Ovary (tissue), 9 donors: Measurements from ENCODE around the gene GABBR2. TPM values are rescaled to one million over a fixed set of nuclear protein-coding genes. Genes with fewer than 3 reads are reported as not detected.

Experiments
- DNase-seq, 5 donors: peaks; one replicate each; pipeline ENCODE4 v3.0.0-alpha.2; 2019 to 2020
- H3K27ac ChIP-seq, 2 donors: fragments of 200-600 bp; one replicate each; pipeline versions ENCODE4 v1.5.1 to v1.8.0; 2019 to 2022
- H3K27me3 ChIP-seq: fragments of 200-600 bp; one replicate; pipeline ENCODE4 v1.8.0; 2022
- H3K36me3 ChIP-seq: fragments of 200-600 bp; sonication (generic); one replicate; pipeline ENCODE4 v1.5.1; 2019
- H3K4me1 ChIP-seq: one replicate; pipeline ENCODE4 v1.8.1; 2013; ENCODE audit warnings: mild to moderate bottlenecking, moderate library complexity; ENCODE audit not compliant: insufficient read depth
- H3K4me3 ChIP-seq: fragments of 200-600 bp; sonication (generic); one replicate; pipeline ENCODE4 v1.5.1; 2017
- H3K9me3 ChIP-seq, 2 donors: fragments of 200-600 bp in 1 of 2; sonication (generic) in 1 of 2; one replicate each; pipeline versions ENCODE4 v1.5.1 to v1.8.1; 2013 to 2019; ENCODE audit warnings: mild to moderate bottlenecking in 1 of 2, moderate library complexity in 1 of 2
- CTCF ChIP-seq, 3 donors: fragments of 450-650 bp in 2 of 3; fragments of 200-600 bp in 1 of 3; IDR thresholded peaks; one replicate each; pipeline versions ENCODE4 v1.5.1 to v1.8.0; 2016 to 2022; ENCODE audit warnings: antibody characterized with exemption in 3 of 3, mild to moderate bottlenecking in 1 of 3
- EP300 ChIP-seq: sonication (generic); formaldehyde crosslinking; IDR thresholded peaks from one replicate; pipeline ENCODE4 v1.6.1; 2017; ENCODE audit warnings: antibody characterized with exemption
- POLR2A ChIP-seq: fragments of 450-650 bp; IDR thresholded peaks from one replicate; pipeline ENCODE4 v1.6.1; 2017; ENCODE audit warnings: antibody characterized with exemption, mild to moderate bottlenecking, moderate library complexity
- WGBS, 3 donors: extraction: QIAGEN DNeasy Blood & Tissue Kit in 1 of 3; methylation state at CpG; one replicate each; pipeline versions ENCODE4 v1.1.5 to v1.1.7; 2013 to 2017; 5-methylcytosine and 5-hydroxymethylcytosine counted together
- intact Hi-C, 4 donors: fragments of 100-400 bp; cut with DNase I; formaldehyde crosslinking; loops; one replicate each; pipeline versions ENCODE4 v1.11.0 to v1.15.1; 2022 to 2023
- polyA plus RNA-seq, 2 donors: library from polyadenylated mRNA; stranded (reverse); fragments of 200-250 nt in 1 of 2; fragments of 350-450 nt in 1 of 2; fragmentation: Illumina TruSeq in 1 of 2; extraction: RNeasy Lipid Tissue Mini Kit (QIAGEN cat#74804) in 1 of 2; gene quantifications; one replicate each; pipeline ENCODE4 v1.2.3, GENCODE V29; 2013 to 2014
- total RNA-seq, 7 donors: library from RNA; depleted of rRNA in 2 of 7; stranded (reverse); fragments of >200 nt in 2 of 7; fragmentation: NEBNext Ultra II Directional in 3 of 7; extraction: Animal tissue kit (Norgen Biotek cat#: 25700) in 3 of 7; gene quantifications; one replicate each; pipeline versions ENCODE4 v1.1.0 to v1.2.4, GENCODE V29; 2016 to 2023
- donor health status: DM: no; HTN: no; CAD: no; lungs with moderate emphysema.
- donor health status: DM: no; HTN: no; CAD: no.
- donor health status: Bipolar disorder and iron deficiency.
- donor health status: DM: yes; HTN: yes; CAD: no.
- donor health status: DM: no; HTN: no; CAD: no.
- donor health status: DM: yes; HTN: yes; CAD: no.

GABBR2 gene
- total and polyA plus RNA-seq, 9 donors, result 0.05 to 0.30 (median 0.22) TPM; not detected in 6

DNA sequence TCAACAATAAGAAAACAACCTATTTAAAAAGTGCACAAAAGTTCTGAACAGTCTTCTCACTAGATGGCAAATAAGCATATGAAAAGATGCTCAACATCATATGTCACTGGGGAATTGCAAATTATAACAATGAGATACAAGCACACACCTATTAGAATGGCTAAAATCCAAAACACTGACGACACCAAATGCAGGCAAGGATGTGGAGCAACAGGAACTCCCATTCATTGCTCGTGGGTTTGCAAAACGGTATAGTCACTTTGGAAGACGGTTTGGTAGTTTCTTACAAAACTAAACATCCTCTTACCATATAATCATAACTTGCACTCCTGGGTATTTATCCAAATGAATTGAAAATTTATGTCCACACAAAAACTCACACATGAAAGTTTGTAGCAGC lies 352.4 kb downstream of the GABBR2 start:
- Histone ChIP-seq H3K4me1 (no peaks in the 10 kb centered on the region), H3K27me3 (no peaks in the 10 kb centered on the region), H3K4me3 (no peak overlapping the region), H3K36me3 (no peaks in the 10 kb centered on the region), H3K9me3 (no peaks in the 10 kb centered on the region), H3K27ac (no peak overlapping the region)
- WGBS, 3 donors, result 83 to 90% (median 89%) methylated on average over 4 of the region's 4 CpGs
- intact Hi-C loops, result no loop called here
- TF ChIP-seq EP300 (no peak), CTCF (IDR thresholded peaks at IDR 0.05) (no peak), POLR2A (no peak)
- DNase-seq, result no peak

- TF ChIP-seq CTCF (IDR thresholded peaks at IDR 0.05), result no peak
- no peak for TF ChIP-seq EP300
- TF ChIP-seq POLR2A, result no peak
- no peak overlapping the region for H3K4me3 ChIP-seq
- 0 to 45% (median 0%) methylated on average over 1 of the region's 1 CpG for WGBS, 3 donors
- no peak overlapping the region for H3K27ac ChIP-seq
- intact Hi-C loops, result no loop called here
- no peaks in the 10 kb centered on the region for H3K4me1 ChIP-seq
- H3K27me3 ChIP-seq, result no peaks in the 10 kb centered on the region
- no peak for DNase-seq
- no peaks in the 10 kb centered on the region for H3K36me3 ChIP-seq
- no peaks in the 10 kb centered on the region for H3K9me3 ChIP-seq
Observed at GRCh38 chr9:98351370-98351769, 357.4 kb downstream of the GABBR2 start.

DNA sequence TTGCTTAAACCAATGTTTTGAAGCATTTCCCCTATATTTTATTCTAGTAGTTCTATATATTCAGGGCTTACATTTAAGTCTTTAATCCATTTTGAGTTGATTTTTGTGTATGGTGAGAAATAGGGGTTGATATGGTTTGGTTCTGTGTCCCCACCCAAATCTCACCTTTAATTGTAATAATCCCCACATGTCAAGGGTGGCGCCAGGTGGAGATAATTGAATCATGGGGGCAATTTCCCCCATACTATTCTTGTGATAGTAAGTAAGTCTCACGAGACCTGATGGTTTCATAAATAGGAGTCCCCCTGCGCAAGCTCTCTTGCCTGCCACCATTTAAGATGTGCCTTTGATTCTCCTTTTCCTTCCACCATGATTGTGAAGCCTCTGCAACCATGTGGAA lies 361.1 kb downstream of the GABBR2 start:
- 89 to 90% (median 89%) methylated on average over 3 of the region's 3 CpGs for WGBS, 3 donors
- no peak overlapping the region for H3K27ac ChIP-seq
- DNase-seq, result no peak
- intact Hi-C loops, result no loop called here
- no peaks in the 10 kb centered on the region for H3K36me3 ChIP-seq
- TF ChIP-seq POLR2A (no peak), EP300 (no peak), CTCF (IDR thresholded peaks at IDR 0.05) (no peak)
- no peaks in the 10 kb centered on the region for H3K27me3 ChIP-seq
- H3K4me1 ChIP-seq, result no peaks in the 10 kb centered on the region
- H3K9me3 ChIP-seq, result no peaks in the 10 kb centered on the region
- no peak overlapping the region for H3K4me3 ChIP-seq

- H3K36me3 ChIP-seq, result no peaks in the 10 kb centered on the region
- no peak for DNase-seq
- WGBS, 3 donors, result 40 to 52% (median 42%) methylated on average over 6 of the region's 6 CpGs
Observed at GRCh38 chr9:98345011-98345410, 363.7 kb downstream of the GABBR2 start.

More at GRCh38 chr9:98345011-98345410, 363.7 kb downstream of the GABBR2 start:
- Histone ChIP-seq H3K4me3 (no peak overlapping the region), H3K4me1 (no peaks in the 10 kb centered on the region), H3K9me3 (no peaks in the 10 kb centered on the region), H3K27me3 (no peaks in the 10 kb centered on the region), H3K27ac (no peak overlapping the region)
- TF ChIP-seq CTCF (IDR thresholded peaks at IDR 0.05) (no peak), POLR2A (no peak), EP300 (no peak)
- intact Hi-C loops, result no loop called here
